NCI-H345 treated with DMSO at 0.1 percent for 48 hours (cell line): ENCODE data around the gene DUOX2.
A peak's percentile ranks its signal among the peaks of the same experiment; 100 is the strongest.
"Not testable (repeated sequence)": the region's sequence is repeated elsewhere in the genome, so short reads cannot be mapped to it uniquely, and the experiment has no call there.

ENCODE experiments used
- DNase-seq: peaks from one replicate; lab custom pipeline; 2025; ENCODE audit not compliant: unreplicated experiment; lab: John Stamatoyannopoulos, UW

DUOX2 gene

GRCh38 chr15:45120081-45120972 is 6.4 kb upstream of the DUOX2 start:
- DNase-seq: no peak

GRCh38 chr15:45118996-45119395 is 5.0 kb upstream of the DUOX2 start:
- no peak for DNase-seq

GRCh38 chr15:45118131-45118588 is 4.2 kb upstream of the DUOX2 start:
- peak; percentile 74 for DNase-seq

- DNase-seq: no peak
Measured at GRCh38 chr15:45117308-45118130, 3.5 kb upstream of the DUOX2 start.

GRCh38 chr15:45116482-45117307 is 2.7 kb upstream of the DUOX2 start:
- DNase-seq: no peak

GRCh38 chr15:45116006-45116481 is 2.1 kb upstream of the DUOX2 start:
- DNase-seq: no peak

- no peak for DNase-seq
Measured at GRCh38 chr15:45115312-45115820, 1.4 kb upstream of the DUOX2 start.

- no peak for DNase-seq
Measured at GRCh38 chr15:45114751-45115085, 746 bp upstream of the DUOX2 start.

- no peak for DNase-seq
Measured at GRCh38 chr15:45113380-45113990, 487 bp downstream of the DUOX2 start.

- DNase-seq: no peak
Measured at GRCh38 chr15:45112591-45113379, 1.2 kb downstream of the DUOX2 start.

GRCh38 chr15:45112143-45112590 is 1.8 kb downstream of the DUOX2 start:
- no peak for DNase-seq

- DNase-seq: no peak
Measured at GRCh38 chr15:45111390-45112142, 2.4 kb downstream of the DUOX2 start.

GRCh38 chr15:45110256-45110820 is 3.6 kb downstream of the DUOX2 start:
- no peak for DNase-seq

- no peak for DNase-seq
Measured at GRCh38 chr15:45107941-45108630, 5.9 kb downstream of the DUOX2 start.

GRCh38 chr15:45106002-45106790 is 7.8 kb downstream of the DUOX2 start:
- DNase-seq: no peak

GRCh38 chr15:45105586-45105985 is 8.4 kb downstream of the DUOX2 start:
- DNase-seq: no peak

GRCh38 chr15:45104170-45104569 is 9.8 kb downstream of the DUOX2 start:
- not testable (repeated sequence) for DNase-seq
